ENCODE results near the gene CDK5RAP3. TPM values are rescaled to one million over a fixed set of nuclear protein-coding genes. Genes with fewer than 3 reads are reported as not detected.

CDK5RAP3 gene
- total and polyA plus RNA-seq, 2 of the 13 experiments (the other 11 are each of a cell fraction or from before 2014, with no cell fraction given): 128 to 154 TPM

DNA sequence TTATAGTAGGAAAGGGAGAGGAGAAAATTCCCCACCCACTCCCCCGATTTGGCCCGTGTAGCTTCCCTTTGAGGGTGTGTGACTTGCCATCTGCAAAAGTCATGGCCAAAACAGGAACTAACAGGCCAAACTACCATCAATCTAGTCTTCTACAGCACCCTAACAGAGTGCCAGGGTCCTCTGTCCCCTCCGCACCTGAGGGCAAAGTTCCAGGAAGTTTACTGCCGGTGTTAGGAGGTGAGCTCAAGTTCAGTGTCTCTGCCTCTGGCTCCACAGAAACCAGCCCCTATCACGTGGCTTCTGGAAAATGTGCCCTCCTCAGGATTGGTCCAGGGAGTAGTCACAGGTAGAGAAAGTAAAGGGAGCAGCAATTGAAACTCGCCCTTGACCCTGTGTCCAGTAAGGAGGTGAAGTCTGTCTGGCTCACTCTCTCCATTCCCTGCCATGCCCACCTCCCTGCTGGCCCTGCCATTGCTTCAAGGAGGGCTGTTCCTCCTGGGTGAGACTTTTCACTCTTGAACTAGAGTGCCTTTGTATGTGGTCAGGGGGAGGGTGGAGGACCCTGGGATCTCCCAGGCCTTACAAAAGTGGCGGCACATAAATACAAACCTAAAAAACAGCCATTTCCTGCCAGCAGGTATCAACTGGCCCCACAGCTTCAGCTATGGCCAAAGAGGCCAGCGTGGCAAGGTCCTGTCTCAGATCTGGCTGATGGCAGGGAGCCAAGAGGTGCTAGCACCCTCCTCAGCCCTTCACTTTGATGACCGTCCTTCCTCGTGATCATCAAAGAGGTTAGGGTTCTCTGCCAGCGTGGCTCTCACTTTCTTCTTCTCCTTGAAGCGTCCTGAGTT is 18.5 kb upstream of the CDK5RAP3 start (continued):
- peak; percentile 52; the same call in 1 of the 2 replicates for TF ChIP-seq ATF2 (CRISPR knock-in tag; IDR thresholded peaks at IDR 0.05)
- TF ChIP-seq MAFG (CRISPR knock-in tag; IDR thresholded peaks at IDR 0.05): no peak
- TF ChIP-seq, protein P1, sequence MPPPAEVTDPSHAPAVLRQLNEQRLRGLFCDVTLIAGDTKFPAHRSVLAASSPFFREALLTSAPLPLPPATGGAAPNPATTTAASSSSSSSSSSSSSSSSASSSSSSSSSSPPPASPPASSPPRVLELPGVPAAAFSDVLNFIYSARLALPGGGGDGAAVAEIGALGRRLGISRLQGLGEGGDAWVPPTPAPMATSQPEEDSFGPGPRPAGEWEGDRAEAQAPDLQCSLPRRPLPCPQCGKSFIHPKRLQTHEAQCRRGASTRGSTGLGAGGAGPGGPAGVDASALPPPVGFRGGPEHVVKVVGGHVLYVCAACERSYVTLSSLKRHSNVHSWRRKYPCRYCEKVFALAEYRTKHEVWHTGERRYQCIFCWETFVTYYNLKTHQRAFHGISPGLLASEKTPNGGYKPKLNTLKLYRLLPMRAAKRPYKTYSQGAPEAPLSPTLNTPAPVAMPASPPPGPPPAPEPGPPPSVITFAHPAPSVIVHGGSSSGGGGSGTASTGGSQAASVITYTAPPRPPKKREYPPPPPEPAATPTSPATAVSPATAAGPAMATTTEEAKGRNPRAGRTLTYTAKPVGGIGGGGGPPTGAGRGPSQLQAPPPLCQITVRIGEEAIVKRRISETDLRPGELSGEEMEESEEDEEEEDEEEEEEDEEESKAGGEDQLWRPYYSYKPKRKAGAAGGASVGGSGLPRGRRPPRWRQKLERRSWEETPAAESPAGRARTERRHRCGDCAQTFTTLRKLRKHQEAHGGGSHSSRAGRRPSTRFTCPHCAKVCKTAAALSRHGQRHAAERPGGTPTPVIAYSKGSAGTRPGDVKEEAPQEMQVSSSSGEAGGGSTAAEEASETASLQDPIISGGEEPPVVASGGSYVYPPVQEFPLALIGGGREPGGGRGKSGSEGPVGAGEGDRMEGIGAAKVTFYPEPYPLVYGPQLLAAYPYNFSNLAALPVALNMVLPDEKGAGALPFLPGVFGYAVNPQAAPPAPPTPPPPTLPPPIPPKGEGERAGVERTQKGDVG (CRISPR knock-in tag; IDR thresholded peaks at IDR 0.05; ENCODE audit: borderline replicate concordance): no peak
- peak; percentile 91 for TF ChIP-seq IRF2 (CRISPR knock-in tag; IDR thresholded peaks at IDR 0.05)
- no peak for TF ChIP-seq PLRG1 (conservative IDR thresholded peaks at IDR 0.05)
- TF ChIP-seq ZFP1 (CRISPR knock-in tag; IDR thresholded peaks at IDR 0.05): no peak
- peak; percentile 77 for TF ChIP-seq BCL6 (CRISPR knock-in tag; IDR thresholded peaks at IDR 0.05)
- TF ChIP-seq HOXA5 (CRISPR knock-in tag; IDR thresholded peaks at IDR 0.05): 0 out of 2 replicates have a peak, but pooled peaks have one; percentile 41
- no peak for TF ChIP-seq AGO1 (IDR thresholded peaks at IDR 0.05; ENCODE audit: low read depth, low read length, poor library complexity, severe bottlenecking)
- TF ChIP-seq, protein P2, sequence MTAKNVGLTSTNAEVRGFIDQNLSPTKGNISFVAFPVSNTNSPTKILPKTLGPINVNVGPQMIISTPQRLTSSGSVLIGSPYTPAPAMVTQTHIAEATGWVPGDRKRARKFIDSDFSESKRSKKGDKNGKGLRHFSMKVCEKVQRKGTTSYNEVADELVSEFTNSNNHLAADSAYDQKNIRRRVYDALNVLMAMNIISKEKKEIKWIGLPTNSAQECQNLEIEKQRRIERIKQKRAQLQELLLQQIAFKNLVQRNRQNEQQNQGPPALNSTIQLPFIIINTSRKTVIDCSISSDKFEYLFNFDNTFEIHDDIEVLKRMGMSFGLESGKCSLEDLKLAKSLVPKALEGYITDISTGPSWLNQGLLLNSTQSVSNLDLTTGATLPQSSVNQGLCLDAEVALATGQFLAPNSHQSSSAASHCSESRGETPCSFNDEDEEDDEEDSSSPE (CRISPR knock-in tag; IDR thresholded peaks at IDR 0.05): no peak
- TF ChIP-seq ZNF264 (CRISPR knock-in tag; IDR thresholded peaks at IDR 0.05): no peak
- peak; percentile 45; the same call in 1 of the 2 replicates for TF ChIP-seq THAP11 (CRISPR knock-in tag; IDR thresholded peaks at IDR 0.05)
- no peak; the same call in 1 of the 2 replicates for TF ChIP-seq ZBTB7A (CRISPR knock-in tag; IDR thresholded peaks at IDR 0.05)
- TF ChIP-seq, protein P3, sequence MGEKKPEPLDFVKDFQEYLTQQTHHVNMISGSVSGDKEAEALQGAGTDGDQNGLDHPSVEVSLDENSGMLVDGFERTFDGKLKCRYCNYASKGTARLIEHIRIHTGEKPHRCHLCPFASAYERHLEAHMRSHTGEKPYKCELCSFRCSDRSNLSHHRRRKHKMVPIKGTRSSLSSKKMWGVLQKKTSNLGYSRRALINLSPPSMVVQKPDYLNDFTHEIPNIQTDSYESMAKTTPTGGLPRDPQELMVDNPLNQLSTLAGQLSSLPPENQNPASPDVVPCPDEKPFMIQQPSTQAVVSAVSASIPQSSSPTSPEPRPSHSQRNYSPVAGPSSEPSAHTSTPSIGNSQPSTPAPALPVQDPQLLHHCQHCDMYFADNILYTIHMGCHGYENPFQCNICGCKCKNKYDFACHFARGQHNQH (CRISPR knock-in tag; IDR thresholded peaks at IDR 0.05): peak; percentile 76; the same call in 1 of the 2 replicates
- TF ChIP-seq, protein P4, sequence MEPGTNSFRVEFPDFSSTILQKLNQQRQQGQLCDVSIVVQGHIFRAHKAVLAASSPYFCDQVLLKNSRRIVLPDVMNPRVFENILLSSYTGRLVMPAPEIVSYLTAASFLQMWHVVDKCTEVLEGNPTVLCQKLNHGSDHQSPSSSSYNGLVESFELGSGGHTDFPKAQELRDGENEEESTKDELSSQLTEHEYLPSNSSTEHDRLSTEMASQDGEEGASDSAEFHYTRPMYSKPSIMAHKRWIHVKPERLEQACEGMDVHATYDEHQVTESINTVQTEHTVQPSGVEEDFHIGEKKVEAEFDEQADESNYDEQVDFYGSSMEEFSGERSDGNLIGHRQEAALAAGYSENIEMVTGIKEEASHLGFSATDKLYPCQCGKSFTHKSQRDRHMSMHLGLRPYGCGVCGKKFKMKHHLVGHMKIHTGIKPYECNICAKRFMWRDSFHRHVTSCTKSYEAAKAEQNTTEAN (CRISPR knock-in tag; conservative IDR thresholded peaks at IDR 0.05): no peak
- no peak for TF ChIP-seq SP140L (CRISPR knock-in tag; IDR thresholded peaks at IDR 0.05; ENCODE audit: borderline replicate concordance)
